ENCODE measurements around the gene GJB2. TPM values are rescaled to one million over a fixed set of nuclear protein-coding genes. Genes with fewer than 3 reads are reported as not detected.

Gene GJB2
- total RNA-seq, 1 donor from 2014 or later, result not detected

GRCh38 chr13:20141238-20142022, 51.3 kb downstream of the GJB2 start:
- no peak overlapping the region for H3K4me3 Mint-ChIP-seq (ENCODE audit: unreplicated experiment)
- DNase-seq, result no peak
- no peaks in the 10 kb centered on the region for H3K4me1 Mint-ChIP-seq (ENCODE audit: low read depth, unreplicated experiment)

GRCh38 chr13:20140487-20140886, 52.3 kb downstream of the GJB2 start:
- Mint-ChIP-seq H3K27me3 (ENCODE audit: unreplicated experiment) (peaks cover 4% of the 10 kb centered on the region), H3K4me3 (ENCODE audit: unreplicated experiment) (no peak overlapping the region), H3K36me3 (ENCODE audit: unreplicated experiment) (no peaks in the 10 kb centered on the region), H3K4me1 (ENCODE audit: low read depth, unreplicated experiment) (no peaks in the 10 kb centered on the region), H3K27ac (ENCODE audit: unreplicated experiment) (no peak overlapping the region), H3K9me3 (ENCODE audit: unreplicated experiment) (peaks cover 2% of the 10 kb centered on the region)
- TF ChIP-seq CTCF (IDR thresholded peaks at IDR 0.05; ENCODE audit: partially characterized antibody, unreplicated experiment), result no peak
- DNase-seq, result no peak

More at GRCh38 chr13:20141238-20142022, 51.3 kb downstream of the GJB2 start:
- peaks cover 4% of the 10 kb centered on the region for H3K27me3 Mint-ChIP-seq (ENCODE audit: unreplicated experiment)
- TF ChIP-seq CTCF (IDR thresholded peaks at IDR 0.05; ENCODE audit: partially characterized antibody, unreplicated experiment), result no peak
- no peak overlapping the region for H3K27ac Mint-ChIP-seq (ENCODE audit: unreplicated experiment)
- H3K36me3 Mint-ChIP-seq (ENCODE audit: unreplicated experiment), result no peaks in the 10 kb centered on the region
- peaks cover 4% of the 10 kb centered on the region for H3K9me3 Mint-ChIP-seq (ENCODE audit: unreplicated experiment)

- no peak overlapping the region for H3K27ac Mint-ChIP-seq (ENCODE audit: unreplicated experiment)
- H3K4me3 Mint-ChIP-seq (ENCODE audit: unreplicated experiment), result no peak overlapping the region
- TF ChIP-seq CTCF (IDR thresholded peaks at IDR 0.05; ENCODE audit: partially characterized antibody, unreplicated experiment), result no peak
- no peak for DNase-seq
- H3K9me3 Mint-ChIP-seq (ENCODE audit: unreplicated experiment), result peaks cover 2% of the 10 kb centered on the region
- no peaks in the 10 kb centered on the region for H3K36me3 Mint-ChIP-seq (ENCODE audit: unreplicated experiment)
- H3K27me3 Mint-ChIP-seq (ENCODE audit: unreplicated experiment), result peaks cover 4% of the 10 kb centered on the region
- no peaks in the 10 kb centered on the region for H3K4me1 Mint-ChIP-seq (ENCODE audit: low read depth, unreplicated experiment)
These were observed 54.9 kb downstream of the GJB2 start for GRCh38 chr13:20137875-20138274.

Other genes with a start within 250 kb of the GJB2 start
- 215 TPM for gene ZMYM2, start 234.2 kb downstream of the GJB2 start, total RNA-seq (ENCODE audit: unreplicated experiment)
- not detected for gene GJA3, start 31.9 kb downstream of the GJB2 start, total RNA-seq (ENCODE audit: unreplicated experiment)
- not detected for gene GJB6, start 39.4 kb upstream of the GJB2 start, total RNA-seq (ENCODE audit: unreplicated experiment)

Measured in glutamatergic neuron (in vitro differentiated cells).